ENCODE results near the gene RHBDD3. TPM values are rescaled to one million over a fixed set of nuclear protein-coding genes. Genes with fewer than 3 reads are reported as not detected.

RHBDD3 gene
- total RNA-seq, 3 donors from 2014 or later = 52.0 to 61.0 (median 56.8) TPM

DNA sequence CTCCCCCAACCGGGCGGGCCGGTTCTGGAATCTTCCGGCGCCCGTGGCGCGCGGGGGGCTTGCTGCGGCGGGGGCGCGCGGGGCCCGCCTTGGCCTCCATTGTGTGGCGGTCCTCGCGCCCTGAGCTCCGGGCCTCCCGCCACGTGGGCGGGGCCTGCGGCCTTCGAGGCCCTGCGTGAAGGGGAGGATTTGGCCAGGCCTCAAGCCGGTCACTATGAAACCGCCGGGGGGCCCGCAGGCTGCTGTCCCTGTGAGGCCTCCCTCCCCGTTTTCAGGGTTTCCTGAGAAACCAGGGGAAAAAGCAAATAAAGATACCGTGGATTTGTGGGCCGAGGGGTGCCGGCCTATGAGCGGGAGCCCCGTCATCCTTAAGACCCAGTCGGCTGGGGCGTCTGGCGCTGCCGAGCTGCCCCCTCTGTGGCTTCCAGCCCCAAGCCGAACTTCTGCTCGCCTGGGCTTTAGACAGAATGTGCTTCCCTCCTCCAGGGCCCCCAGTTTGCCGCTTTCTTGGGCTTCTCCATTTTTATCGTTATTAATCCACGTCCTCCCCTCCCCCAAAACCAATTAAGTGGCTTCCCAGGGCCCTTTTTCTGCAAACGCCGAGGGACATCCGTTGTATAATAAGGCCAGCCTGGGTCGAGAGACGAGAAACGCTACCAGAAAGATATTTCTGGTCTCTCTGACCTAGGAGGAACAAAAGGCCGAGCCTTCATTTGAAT lies 889 bp upstream of the RHBDD3 start:
- peaks cover 51% of the 10 kb centered on the region for H3K36me3 Mint-ChIP-seq (ENCODE audit: insufficient read depth)
- H3K27me3 Mint-ChIP-seq (ENCODE audit: low read depth) = no peaks in the 10 kb centered on the region
- DNase-seq (peak; percentile 26), ATAC-seq (peak; percentile 29 to 36)
- no peaks in the 10 kb centered on the region for H3K9me3 Mint-ChIP-seq
- peak overlapping the region; percentile 96 for H3K4me3 Mint-ChIP-seq
- peaks cover 50% of the 10 kb centered on the region for H3K4me1 Mint-ChIP-seq (ENCODE audit: low read depth)

DNA sequence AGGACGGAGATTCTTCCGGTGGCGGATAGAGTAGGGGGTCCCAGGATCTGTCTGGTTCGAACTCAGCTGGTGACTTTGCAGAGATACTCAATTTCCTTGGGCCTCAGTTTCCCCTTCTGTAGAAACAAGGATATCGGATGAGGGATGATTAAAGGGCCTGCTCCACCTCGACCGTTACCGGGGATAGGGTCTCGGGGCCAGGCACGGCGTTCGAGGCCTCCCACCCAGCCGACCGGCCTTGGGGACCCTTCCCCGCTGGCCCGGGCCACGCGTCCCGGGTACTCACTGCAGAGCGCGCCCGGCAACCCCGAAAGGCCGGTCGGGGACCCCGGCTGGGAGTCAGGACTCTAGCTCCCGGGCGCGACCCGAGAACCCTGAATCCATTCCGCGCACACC lies 321 bp downstream of the RHBDD3 start:
- Mint-ChIP-seq H3K9me3 (no peaks in the 10 kb centered on the region), H3K4me1 (ENCODE audit: low read depth) (peaks cover 38% of the 10 kb centered on the region), H3K36me3 (ENCODE audit: insufficient read depth) (peaks cover 40% of the 10 kb centered on the region), H3K27me3 (ENCODE audit: low read depth) (no peaks in the 10 kb centered on the region), H3K4me3 (peak overlapping the region; percentile 96)
- no peak for ATAC-seq
- DNase-seq = no peak

DNA sequence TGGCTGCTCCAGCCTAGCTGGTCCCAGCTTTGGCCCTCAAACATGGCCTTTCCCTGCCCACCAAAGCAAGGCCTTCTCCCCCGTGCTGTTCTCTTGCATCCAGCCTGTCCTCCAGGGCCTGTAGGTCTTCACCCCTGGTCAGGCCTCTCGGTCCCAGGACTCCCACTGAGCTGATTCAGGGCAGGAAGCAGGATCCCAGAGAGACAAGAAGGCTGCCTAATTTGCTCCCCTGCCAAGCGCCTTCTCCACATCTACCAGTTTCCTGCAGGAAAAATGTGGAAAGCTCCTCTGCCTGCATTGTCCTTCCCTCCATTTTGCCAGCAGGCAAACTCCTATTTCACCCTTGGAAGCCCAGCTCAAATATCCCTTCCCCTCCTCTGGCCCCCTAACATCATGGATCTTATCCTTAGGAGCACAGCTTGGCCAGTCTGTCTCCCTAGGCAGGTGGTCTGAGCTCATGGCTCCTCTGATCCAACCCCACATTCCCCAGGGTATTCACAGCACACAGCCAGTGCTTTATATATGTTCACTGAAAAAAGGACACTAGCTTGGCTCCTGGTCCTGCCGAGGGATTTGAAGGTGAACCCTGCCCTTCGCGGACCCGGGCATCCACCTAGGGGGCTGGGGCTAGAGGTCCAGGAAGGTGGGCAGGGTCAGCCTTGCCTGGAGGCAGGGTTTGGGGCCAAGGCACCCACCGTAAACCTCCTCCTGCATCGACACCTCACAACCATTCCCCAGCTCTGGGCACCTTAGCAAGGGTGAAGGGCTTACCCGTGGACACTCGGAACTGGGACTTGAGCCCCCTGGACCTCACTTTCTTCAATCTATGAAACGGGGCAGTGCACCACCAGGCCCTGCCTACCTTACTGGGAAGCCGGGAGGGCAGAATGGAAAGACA lies 968 bp downstream of the RHBDD3 start:
- DNase-seq = no peak
- Mint-ChIP-seq H3K4me3 (peak overlapping the region; percentile 96), H3K4me1 (ENCODE audit: low read depth) (peaks cover 31% of the 10 kb centered on the region), H3K9me3 (no peaks in the 10 kb centered on the region), H3K27me3 (ENCODE audit: low read depth) (no peaks in the 10 kb centered on the region), H3K36me3 (ENCODE audit: insufficient read depth) (peaks cover 35% of the 10 kb centered on the region)
- no peak for ATAC-seq

DNA sequence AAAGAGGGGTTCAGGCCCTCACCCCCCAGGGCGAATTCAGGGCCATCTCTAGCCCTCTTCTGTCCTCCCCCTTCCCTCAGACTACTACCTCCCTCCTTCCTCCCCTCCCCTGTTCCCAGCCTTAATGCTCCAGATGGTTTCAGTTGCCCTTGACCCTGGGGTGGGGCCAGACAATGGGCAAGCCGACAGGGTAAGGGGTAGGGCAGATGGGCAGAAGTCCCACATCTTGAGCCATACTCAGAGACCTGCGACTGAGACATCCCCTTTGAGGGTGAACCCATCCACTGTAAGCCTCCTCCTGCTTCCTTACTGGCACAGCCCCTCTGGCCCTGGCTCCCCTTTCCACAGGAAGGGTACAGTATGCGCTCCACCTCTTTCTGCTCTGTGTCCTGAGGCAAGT lies 1.9 kb downstream of the RHBDD3 start:
- Mint-ChIP-seq H3K4me1 (ENCODE audit: low read depth) (peaks cover 23% of the 10 kb centered on the region), H3K36me3 (ENCODE audit: insufficient read depth) (peaks cover 30% of the 10 kb centered on the region), H3K9me3 (no peaks in the 10 kb centered on the region), H3K4me3 (peak overlapping the region; percentile 96), H3K27me3 (ENCODE audit: low read depth) (no peaks in the 10 kb centered on the region)
- ATAC-seq = no peak
- no peak for DNase-seq

DNA sequence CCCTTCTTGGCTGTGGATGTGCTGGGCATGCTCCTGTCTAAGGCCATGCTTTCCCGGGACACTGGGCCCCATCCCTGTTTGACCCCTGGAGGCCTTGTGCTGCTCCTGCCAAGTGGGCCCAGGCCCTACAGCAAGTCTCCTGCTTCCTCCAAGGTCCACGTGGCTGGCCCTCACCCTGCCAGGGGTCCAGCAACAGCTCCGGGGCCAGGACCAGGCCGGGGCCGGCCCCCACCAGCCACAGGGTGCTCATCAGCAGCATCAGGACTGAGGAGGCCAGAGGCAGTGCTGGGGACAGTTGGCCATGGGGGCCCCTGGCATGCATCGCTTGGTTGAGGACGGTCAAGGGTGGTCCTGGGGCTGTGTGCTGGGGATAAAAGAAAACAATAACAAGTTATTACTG lies 2.5 kb downstream of the RHBDD3 start:
- Mint-ChIP-seq H3K27me3 (ENCODE audit: low read depth) (no peaks in the 10 kb centered on the region), H3K9me3 (no peaks in the 10 kb centered on the region), H3K4me3 (no peak overlapping the region), H3K36me3 (ENCODE audit: insufficient read depth) (peaks cover 23% of the 10 kb centered on the region), H3K4me1 (ENCODE audit: low read depth) (peaks cover 17% of the 10 kb centered on the region)
- ATAC-seq = no peak
- no peak for DNase-seq

DNA sequence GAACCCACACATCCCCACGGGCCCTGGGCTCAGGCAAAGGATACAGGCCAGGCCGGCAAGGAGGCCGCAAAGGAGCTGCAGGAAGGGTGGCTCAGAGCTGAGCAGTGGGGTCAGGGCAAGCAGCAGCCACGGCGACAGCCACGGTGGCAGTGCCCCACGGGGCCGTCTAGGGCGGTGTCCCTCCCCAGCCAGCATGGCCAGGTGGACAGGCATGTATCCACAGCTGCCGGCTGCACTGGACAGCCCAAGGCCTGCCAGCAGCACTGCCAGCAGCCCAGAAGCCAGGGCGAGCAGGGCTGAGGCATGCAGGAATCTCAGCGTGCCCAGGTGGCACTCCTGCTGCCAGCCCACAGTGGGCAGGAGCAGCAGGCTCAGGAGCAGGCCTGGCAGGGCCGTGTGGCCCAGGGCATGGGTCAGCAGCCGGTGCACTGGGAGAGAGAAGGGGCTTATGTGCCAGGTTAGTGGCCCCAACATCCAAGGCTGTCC lies 3.9 kb downstream of the RHBDD3 start:
- Mint-ChIP-seq H3K36me3 (ENCODE audit: insufficient read depth) (peaks cover 11% of the 10 kb centered on the region), H3K4me3 (no peak overlapping the region), H3K27me3 (ENCODE audit: low read depth) (no peaks in the 10 kb centered on the region), H3K9me3 (no peaks in the 10 kb centered on the region), H3K4me1 (ENCODE audit: low read depth) (peaks cover 9% of the 10 kb centered on the region)
- ATAC-seq (no peak), DNase-seq (no peak)

DNA sequence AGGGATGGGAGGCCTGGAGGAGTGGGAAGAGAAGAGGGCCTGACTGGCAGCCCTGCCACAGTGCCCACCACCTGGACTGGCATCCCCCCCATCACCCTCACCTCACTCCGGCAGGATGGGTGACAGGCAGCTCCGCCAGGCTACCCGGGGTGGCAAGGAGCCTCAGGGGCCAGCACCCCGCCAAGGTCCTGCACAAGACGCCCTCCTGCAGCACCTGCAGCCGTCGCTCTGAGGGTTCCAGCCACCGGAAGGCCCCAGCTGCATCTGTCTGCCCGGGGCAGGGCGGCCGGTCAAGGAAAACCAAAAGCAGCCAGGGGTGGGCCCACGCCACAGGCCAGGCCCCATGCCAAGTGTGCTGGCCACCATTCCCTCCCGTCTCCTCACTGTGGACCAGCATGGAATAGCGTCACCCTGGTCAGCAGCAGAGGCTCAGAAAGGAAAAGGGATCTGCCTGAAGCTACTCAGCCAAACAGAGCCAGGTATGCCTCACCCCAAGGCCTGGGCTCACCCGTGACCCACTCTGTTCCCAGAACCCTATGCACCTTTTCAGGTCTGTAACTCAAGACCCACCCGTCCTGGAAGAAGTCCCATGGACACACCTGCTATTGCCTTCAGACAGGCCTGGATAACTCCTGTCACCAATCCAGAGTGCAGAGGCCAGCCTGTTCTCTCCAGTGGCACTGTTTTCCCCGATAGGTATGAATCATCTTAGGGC lies 7.0 kb downstream of the RHBDD3 start:
- peaks cover 2% of the 10 kb centered on the region for H3K36me3 Mint-ChIP-seq (ENCODE audit: insufficient read depth)
- no peak for DNase-seq
- no peak for ATAC-seq
- no peak overlapping the region for H3K4me3 Mint-ChIP-seq
- H3K4me1 Mint-ChIP-seq (ENCODE audit: low read depth) = no peaks in the 10 kb centered on the region
- no peaks in the 10 kb centered on the region for H3K9me3 Mint-ChIP-seq
- H3K27me3 Mint-ChIP-seq (ENCODE audit: low read depth) = no peaks in the 10 kb centered on the region

DNA sequence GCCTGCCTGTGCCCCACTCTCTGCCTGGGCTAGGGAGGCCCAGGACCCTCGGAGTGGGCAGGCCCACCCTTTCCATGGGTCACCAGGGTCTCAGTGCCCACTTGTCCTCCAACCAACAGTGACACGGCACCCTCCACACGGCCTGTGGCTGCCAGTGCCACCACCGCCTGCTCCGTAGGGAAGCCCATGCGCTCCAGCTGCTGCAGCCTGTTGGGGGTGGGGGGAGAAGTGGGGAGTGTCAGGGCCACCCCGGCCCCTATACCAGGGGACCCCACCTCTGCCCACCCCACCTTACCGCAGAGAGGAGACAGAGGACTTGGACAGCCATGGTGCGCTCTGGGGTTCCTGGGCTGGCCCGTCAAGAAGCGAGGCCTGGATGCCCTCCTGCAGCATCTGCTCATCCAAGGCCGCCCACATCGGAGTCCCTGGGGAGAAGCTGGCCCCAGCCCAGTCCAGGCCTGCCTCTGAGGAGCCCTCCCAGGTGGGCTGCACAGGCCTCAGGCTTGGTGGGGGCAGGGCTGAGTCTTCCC lies 7.7 kb downstream of the RHBDD3 start:
- H3K4me1 Mint-ChIP-seq (ENCODE audit: low read depth) = no peaks in the 10 kb centered on the region
- H3K4me3 Mint-ChIP-seq = no peak overlapping the region
- ATAC-seq = no peak
- H3K27me3 Mint-ChIP-seq (ENCODE audit: low read depth) = no peaks in the 10 kb centered on the region
- no peaks in the 10 kb centered on the region for H3K9me3 Mint-ChIP-seq
- H3K36me3 Mint-ChIP-seq (ENCODE audit: insufficient read depth) = peaks cover 2% of the 10 kb centered on the region
- DNase-seq = no peak

DNA sequence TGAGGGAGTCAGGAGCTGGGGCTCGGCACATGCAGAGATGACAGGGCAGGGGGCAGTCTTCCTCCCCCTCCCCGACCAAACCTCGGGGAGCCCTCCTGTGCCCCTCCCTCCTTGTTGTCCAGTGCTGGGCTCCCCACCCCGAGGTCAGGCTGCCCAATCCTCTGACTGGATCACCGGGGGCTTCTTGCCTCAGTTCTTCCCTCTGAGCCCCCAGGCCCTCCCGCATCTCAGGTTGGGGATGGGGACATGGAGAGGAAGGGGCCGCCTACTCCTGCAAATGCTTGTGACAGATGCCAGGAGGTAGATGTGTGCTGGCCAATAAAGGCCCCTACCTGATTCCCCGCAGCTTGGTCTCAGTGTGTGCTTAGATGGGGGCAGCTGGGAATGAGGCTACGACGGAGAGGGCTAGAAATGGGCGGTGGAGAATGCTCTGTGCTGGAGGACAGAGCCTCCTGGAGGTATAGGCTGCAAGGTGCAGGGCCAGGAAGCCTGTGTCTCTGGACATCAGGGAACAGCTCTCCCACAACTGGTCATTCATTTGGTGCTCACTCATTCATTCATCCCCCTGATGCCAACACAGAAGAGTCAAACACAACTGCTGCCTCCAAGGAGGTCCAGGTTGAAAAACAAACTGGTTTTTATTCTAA lies 8.4 kb downstream of the RHBDD3 start:
- Mint-ChIP-seq H3K27me3 (ENCODE audit: low read depth) (no peaks in the 10 kb centered on the region), H3K4me1 (ENCODE audit: low read depth) (no peaks in the 10 kb centered on the region), H3K36me3 (ENCODE audit: insufficient read depth) (peaks cover under 1% of the 10 kb centered on the region), H3K9me3 (no peaks in the 10 kb centered on the region), H3K4me3 (no peak overlapping the region)
- no peak for ATAC-seq
- no peak for DNase-seq

DNA sequence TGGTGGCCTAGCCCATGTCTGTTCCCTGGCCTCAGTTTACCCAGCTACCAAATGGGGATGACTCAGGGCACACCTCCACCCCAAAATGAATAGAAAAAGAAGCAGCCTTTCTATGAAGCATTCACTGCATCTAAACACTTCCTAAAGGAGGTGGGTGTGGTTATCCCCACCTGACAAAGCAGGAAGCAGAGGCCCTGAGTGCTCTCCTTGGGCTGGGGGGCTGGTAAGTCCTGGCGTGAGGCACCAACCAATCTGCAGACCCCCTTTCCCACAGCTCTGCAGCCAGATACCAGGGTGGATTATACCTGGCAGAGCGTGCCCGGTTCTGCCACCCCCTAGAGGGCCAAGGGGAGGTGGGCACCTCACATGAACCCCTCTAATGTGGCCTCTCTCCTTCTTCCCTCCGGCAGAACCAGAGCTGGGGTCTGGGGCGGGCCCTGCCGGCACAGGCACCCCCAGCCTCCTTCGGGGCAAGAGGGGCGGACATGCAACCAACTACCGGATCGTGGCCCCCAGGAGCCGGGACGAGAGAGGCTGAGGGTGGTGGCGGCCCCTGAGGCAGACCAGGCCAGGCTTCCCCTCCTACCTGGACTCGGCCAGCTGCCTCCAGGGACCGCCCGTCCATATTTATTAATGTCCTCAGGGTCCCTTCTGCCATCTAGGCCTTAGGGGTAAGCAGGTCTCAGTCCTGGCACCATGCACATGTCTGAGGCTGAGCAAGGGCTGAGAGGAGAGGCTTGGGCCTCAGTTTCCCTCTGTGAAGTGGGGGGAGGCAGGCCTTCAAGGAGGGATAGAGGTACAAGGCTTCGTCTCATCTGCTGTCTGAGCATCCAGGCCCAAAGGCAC lies 9.2 kb downstream of the RHBDD3 start:
- H3K27me3 Mint-ChIP-seq (ENCODE audit: low read depth) = no peaks in the 10 kb centered on the region
- H3K9me3 Mint-ChIP-seq = no peaks in the 10 kb centered on the region
- DNase-seq (no peak), ATAC-seq (no peak)
- H3K4me3 Mint-ChIP-seq = no peak overlapping the region
- no peaks in the 10 kb centered on the region for H3K4me1 Mint-ChIP-seq (ENCODE audit: low read depth)
- H3K36me3 Mint-ChIP-seq (ENCODE audit: insufficient read depth) = no peaks in the 10 kb centered on the region

DNA sequence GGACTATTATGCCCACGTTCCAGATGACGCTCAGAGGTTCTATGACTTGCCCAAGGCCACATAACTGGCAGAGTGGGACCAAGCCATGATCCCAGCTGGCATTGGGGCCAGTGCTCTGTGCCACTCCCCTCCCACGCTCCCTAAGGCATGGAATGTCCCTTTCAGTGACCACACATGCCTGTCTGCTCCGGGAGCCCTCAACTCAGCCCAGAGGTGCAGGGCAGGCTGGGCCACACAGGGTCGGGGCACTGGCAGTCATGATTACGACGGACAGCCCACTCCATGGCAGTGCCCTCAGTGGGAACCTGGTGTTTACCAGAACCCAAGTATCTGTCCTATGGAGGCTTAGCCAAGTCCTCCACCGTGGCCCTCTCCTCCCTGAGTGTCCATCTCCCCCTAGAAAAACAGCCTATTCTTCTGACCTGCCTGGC lies 10.0 kb downstream of the RHBDD3 start:
- Mint-ChIP-seq H3K27me3 (ENCODE audit: low read depth) (peaks cover 2% of the 10 kb centered on the region), H3K4me1 (ENCODE audit: low read depth) (no peaks in the 10 kb centered on the region), H3K4me3 (no peak overlapping the region), H3K36me3 (ENCODE audit: insufficient read depth) (no peaks in the 10 kb centered on the region), H3K9me3 (no peaks in the 10 kb centered on the region)
- ATAC-seq = no peak
- DNase-seq = no peak

DNA sequence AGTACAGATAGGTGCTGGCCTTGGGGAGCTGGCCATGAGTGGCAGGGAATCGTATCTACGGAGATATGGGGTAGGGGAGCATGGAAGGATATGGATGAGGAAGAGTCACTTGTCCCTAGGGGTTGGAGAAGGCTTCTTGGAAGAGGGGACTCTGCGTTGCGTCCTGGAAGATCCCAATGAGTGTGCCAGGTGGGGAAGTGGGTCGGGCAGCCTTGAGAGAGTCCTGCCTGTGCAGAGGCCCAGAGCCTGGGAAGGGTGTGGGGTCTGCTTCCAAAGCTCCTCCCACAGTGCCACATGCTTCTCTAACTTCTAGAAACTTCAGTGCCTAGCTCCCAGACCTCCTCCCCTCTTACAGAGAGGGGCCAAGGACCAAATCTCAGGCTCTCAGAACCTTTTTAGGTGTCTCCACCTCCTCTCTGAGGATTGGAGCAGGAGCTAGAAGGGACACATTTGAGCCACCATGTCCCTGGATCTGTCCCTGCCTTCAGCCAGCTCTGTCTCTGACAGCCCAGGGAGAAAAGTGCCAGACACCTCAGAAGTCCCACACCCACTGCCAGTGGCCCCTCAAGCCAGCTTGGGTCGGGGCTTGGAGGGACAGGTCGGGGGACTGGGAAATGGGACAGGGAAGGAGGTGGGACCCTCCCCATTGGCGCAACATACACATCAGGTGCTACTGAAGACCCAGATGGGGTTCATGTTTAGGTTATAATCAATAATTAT lies 11.0 kb downstream of the RHBDD3 start:
- DNase-seq (no peak), ATAC-seq (no peak)
- H3K27me3 Mint-ChIP-seq (ENCODE audit: low read depth) = peaks cover 2% of the 10 kb centered on the region
- H3K9me3 Mint-ChIP-seq = no peaks in the 10 kb centered on the region
- H3K36me3 Mint-ChIP-seq (ENCODE audit: insufficient read depth) = no peaks in the 10 kb centered on the region
- H3K4me3 Mint-ChIP-seq = no peak overlapping the region
- no peaks in the 10 kb centered on the region for H3K4me1 Mint-ChIP-seq (ENCODE audit: low read depth)

All from activated T-cell treated with anti-CD3 and anti-CD28 coated beads, Interleukin-2, amount 50 U/mL, for 4 hours (primary cell).